Activated naive CD4-positive, alpha-beta T cell treated with anti-CD3 and anti-CD28 coated beads, Interleukin-2, amount 10 ng/mL, durations not matched to agents 7 days and 5 days (primary cell): ENCODE data around the gene ARSB.

ENCODE experiments used
- CTCF ChIA-PET: fragments of 350-600 bp; sonication (Branson Sonifier 250); formaldehyde crosslinking; loops from one replicate; lab custom pipeline; 2021; ENCODE audit warnings: antibody characterized with exemption; lab: Charles Lee
- DNase-seq: peaks from one replicate; pipeline ENCODE4 v3.0.0-alpha.2; 2020
- H3K27ac Mint-ChIP-seq: one replicate; pipeline ENCODE4 v1.8.0; 2021; ENCODE audit warnings: mild to moderate bottlenecking, moderate library complexity, mixed read lengths
- H3K27me3 Mint-ChIP-seq: one replicate; pipeline ENCODE4 v1.8.0; 2021; ENCODE audit warnings: mild to moderate bottlenecking, mixed read lengths
- H3K36me3 Mint-ChIP-seq: one replicate; pipeline ENCODE4 v1.8.0; 2021; ENCODE audit warnings: mixed read lengths
- H3K4me1 Mint-ChIP-seq: one replicate; pipeline ENCODE4 v1.8.0; 2021; ENCODE audit warnings: mixed read lengths
- H3K4me3 Mint-ChIP-seq: one replicate; pipeline ENCODE4 v1.8.0; 2021; ENCODE audit warnings: mild to moderate bottlenecking, moderate library complexity, mixed read lengths
- H3K9me3 Mint-ChIP-seq: one replicate; pipeline ENCODE4 v1.8.0; 2021; ENCODE audit warnings: mixed read lengths

Gene ARSB

GRCh38 chr5:78985116-78985724 is at the start of gene ARSB:
Gene ARSB, minus strand, starts transcription at chr5:78985310. Its CDS starts 62 bp downstream, at chr5:78985248.
- CTCF ChIA-PET, result interaction anchor here (0.7 to 1.6 kb wide), 3 partner anchors 8 to 717 kb away, joined by 4 read pairs; no protein-coding TSS in a partner anchor
- Mint-ChIP-seq H3K4me3 (peak within 1 kb of the TSS; percentile 86), H3K27ac (peak within 1 kb of the TSS; percentile 97), H3K9me3 (no peaks in the 10 kb centered on the region), H3K27me3 (peaks cover 7% of the 10 kb centered on the region), H3K4me1 (peaks cover 36% of the 10 kb centered on the region), H3K36me3 (no peaks in the 10 kb centered on the region)
- DNase-seq, result peak; percentile 59

GRCh38 chr5:79032782-79033181 is 47.7 kb upstream of the ARSB start:
- DNase-seq, result no peak
- Mint-ChIP-seq H3K9me3 (no peaks in the 10 kb centered on the region), H3K27ac (no peak overlapping the region), H3K4me1 (no peaks in the 10 kb centered on the region), H3K27me3 (peaks cover 3% of the 10 kb centered on the region), H3K4me3 (no peak overlapping the region), H3K36me3 (no peaks in the 10 kb centered on the region)
- CTCF ChIA-PET, result no interaction called here

DNA sequence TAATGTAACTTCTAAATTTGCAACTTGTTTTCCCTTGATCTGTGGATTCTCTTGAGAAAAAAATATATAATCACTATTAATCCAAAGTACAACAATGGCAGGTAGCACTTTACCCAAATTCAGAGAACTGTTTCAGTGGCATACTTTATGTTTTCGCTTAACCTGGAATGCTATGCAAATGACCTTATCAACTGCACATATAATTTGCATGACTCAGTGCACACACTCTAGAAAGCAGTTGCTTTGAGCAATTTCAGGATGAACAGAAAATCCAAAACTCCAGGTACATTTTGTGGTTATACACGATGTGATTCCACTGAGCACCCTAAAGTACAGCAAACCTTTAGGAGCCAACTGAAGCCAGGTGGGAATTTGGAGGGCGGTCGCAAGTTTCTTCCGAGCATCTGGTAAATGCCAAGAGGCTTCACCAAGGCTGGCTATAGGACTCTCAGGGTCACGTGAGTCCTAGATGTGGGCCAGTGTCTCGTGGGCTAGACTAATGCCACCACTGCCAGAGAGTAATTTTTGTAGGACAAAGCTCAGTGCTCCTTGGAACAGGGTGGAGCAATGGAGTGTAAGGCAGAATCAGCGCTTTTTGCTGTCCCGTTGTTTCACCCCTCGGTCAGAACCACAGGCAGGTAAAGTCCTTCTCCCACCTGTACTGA is 47.1 kb upstream of the ARSB start:
- Mint-ChIP-seq H3K27ac (no peak overlapping the region), H3K36me3 (no peaks in the 10 kb centered on the region), H3K27me3 (peaks cover 10% of the 10 kb centered on the region), H3K9me3 (no peaks in the 10 kb centered on the region), H3K4me3 (no peak overlapping the region), H3K4me1 (no peaks in the 10 kb centered on the region)
- no peak for DNase-seq
- CTCF ChIA-PET, result no interaction called here

DNA sequence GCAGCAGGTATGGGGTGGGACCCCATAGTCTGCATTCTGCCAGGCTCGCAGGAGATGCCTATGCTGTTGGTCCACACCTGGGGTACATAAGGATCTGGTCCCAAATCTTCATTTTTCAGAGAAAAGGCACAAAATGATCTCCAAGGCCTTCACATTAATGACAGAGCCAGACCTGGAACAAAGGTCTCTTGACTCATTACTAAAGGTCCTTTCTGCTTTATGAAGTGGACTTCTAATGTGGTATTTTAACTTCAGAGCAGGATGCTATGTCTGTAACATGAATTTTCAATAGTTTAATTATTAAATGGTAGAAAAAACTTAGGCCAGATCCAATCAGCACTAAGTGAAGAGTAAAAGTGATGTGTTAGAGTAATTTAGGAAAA is 46.4 kb upstream of the ARSB start:
- Mint-ChIP-seq H3K9me3 (no peaks in the 10 kb centered on the region), H3K4me3 (no peak overlapping the region), H3K4me1 (no peaks in the 10 kb centered on the region), H3K27me3 (peaks cover 15% of the 10 kb centered on the region), H3K27ac (no peak overlapping the region), H3K36me3 (no peaks in the 10 kb centered on the region)
- no peak for DNase-seq
- CTCF ChIA-PET, result no interaction called here

- no peak for DNase-seq
- H3K36me3 Mint-ChIP-seq, result no peaks in the 10 kb centered on the region
- no peaks in the 10 kb centered on the region for H3K9me3 Mint-ChIP-seq
- H3K27me3 Mint-ChIP-seq, result peaks cover 17% of the 10 kb centered on the region
- CTCF ChIA-PET, result interaction anchor here (1.1 kb wide), 1 partner anchor 10 kb away, joined by 3 read pairs; no protein-coding TSS in a partner anchor
- H3K4me1 Mint-ChIP-seq, result no peaks in the 10 kb centered on the region
- H3K27ac Mint-ChIP-seq, result no peak overlapping the region
- no peak overlapping the region for H3K4me3 Mint-ChIP-seq
Observed at GRCh38 chr5:79030663-79031484, 45.8 kb upstream of the ARSB start.

DNA sequence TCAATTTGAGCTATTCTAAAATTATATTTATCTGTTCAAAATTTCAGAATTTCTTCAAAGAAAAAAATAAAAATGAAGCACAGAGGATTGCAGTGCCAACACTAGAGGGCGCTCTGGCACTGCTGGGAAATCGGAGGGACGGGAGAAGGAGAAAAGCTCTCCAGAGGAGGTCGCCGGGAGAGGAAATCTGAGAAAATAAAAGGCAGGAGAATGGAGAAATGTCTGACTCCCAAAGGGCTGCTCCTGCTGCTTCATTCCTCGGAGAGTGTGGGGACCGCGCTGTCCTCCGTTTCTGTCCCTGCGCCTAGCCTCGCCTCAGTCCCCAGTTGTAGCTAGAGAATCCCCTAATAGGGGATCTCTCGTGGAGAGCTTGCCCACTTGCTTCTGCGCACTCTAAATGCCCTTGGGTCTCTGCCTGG is 40.0 kb upstream of the ARSB start:
- H3K4me3 Mint-ChIP-seq, result no peak overlapping the region
- peaks cover 4% of the 10 kb centered on the region for H3K4me1 Mint-ChIP-seq
- no peak overlapping the region for H3K27ac Mint-ChIP-seq
- no peaks in the 10 kb centered on the region for H3K36me3 Mint-ChIP-seq
- CTCF ChIA-PET, result interaction anchor here (0.6 to 10.9 kb wide), 22 partner anchors 9 to 440 kb away, joined by 3 to 291 read pairs (median 5); no protein-coding TSS in a partner anchor
- H3K9me3 Mint-ChIP-seq, result no peaks in the 10 kb centered on the region
- H3K27me3 Mint-ChIP-seq, result peaks cover 50% of the 10 kb centered on the region
- peak; percentile 62 for DNase-seq

DNA sequence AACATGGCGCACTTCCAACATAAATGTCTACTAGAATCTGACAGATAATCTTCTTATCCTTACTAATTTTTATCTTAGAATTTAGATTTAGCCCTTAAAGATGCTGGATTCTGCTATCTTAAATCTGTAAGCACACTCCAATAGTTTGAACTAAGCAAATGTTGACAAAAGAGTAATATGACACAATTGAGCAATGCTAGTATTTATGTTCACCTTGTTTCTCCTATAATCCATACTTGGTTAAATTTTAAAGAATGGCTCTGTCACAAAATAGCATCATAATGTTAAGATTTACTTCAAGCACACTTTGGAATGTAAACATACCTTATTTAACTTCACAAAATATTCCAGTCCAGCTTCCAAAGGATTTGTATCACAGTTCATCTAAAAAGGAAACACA is 38.8 kb upstream of the ARSB start:
- no peak for DNase-seq
- CTCF ChIA-PET, result interaction anchor here (0.6 to 10.9 kb wide), 15 partner anchors 8 to 1251 kb away, joined by 3 to 291 read pairs (median 5); no protein-coding TSS in a partner anchor
- H3K4me3 Mint-ChIP-seq, result no peak overlapping the region

DNA sequence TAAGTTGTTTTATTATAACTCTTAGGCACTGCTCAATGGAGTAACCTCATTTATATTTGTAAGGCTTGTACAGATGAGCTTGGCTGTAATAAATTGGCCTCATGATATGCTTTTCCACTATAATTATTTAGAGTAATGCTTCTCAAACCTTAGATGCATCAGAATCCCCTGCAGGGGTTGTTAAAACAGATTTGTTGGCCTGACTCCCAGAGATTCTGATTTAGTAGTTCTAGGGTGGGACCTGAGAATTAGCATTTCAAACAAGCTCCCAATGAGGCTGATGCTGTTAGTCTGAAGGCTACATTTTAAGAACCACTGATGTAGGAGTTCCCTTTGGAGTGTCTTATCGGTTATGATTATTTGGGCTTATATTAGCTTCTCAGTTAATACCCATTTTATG is 38.2 kb upstream of the ARSB start:
- Mint-ChIP-seq H3K4me3 (no peak overlapping the region), H3K27me3 (peaks cover 60% of the 10 kb centered on the region), H3K27ac (no peak overlapping the region), H3K9me3 (no peaks in the 10 kb centered on the region), H3K36me3 (no peaks in the 10 kb centered on the region), H3K4me1 (peaks cover 4% of the 10 kb centered on the region)
- DNase-seq, result no peak
- CTCF ChIA-PET, result interaction anchor here (0.7 to 10.9 kb wide), 7 partner anchors 10 to 442 kb away, joined by 3 to 291 read pairs (median 6); no protein-coding TSS in a partner anchor

More for the DNA sequence above, 38.8 kb upstream of the ARSB start:
- H3K27me3 Mint-ChIP-seq, result peaks cover 60% of the 10 kb centered on the region
- H3K4me1 Mint-ChIP-seq, result peaks cover 4% of the 10 kb centered on the region
- no peaks in the 10 kb centered on the region for H3K36me3 Mint-ChIP-seq
- H3K9me3 Mint-ChIP-seq, result no peaks in the 10 kb centered on the region
- no peak overlapping the region for H3K27ac Mint-ChIP-seq

GRCh38 chr5:79022771-79023170 is 37.7 kb upstream of the ARSB start:
- CTCF ChIA-PET, result interaction anchor here (1.2 to 10.9 kb wide), 6 partner anchors 11 to 442 kb away, joined by 4 to 291 read pairs (median 20); no protein-coding TSS in a partner anchor
- H3K27me3 Mint-ChIP-seq, result peaks cover 57% of the 10 kb centered on the region
- DNase-seq, result no peak
- peaks cover 4% of the 10 kb centered on the region for H3K4me1 Mint-ChIP-seq
- no peaks in the 10 kb centered on the region for H3K9me3 Mint-ChIP-seq
- no peaks in the 10 kb centered on the region for H3K36me3 Mint-ChIP-seq
- H3K4me3 Mint-ChIP-seq, result no peak overlapping the region
- no peak overlapping the region for H3K27ac Mint-ChIP-seq

- CTCF ChIA-PET, result interaction anchor here (1.0 to 10.9 kb wide), 13 partner anchors 12 to 1061 kb away, joined by 3 to 291 read pairs (median 5); no protein-coding TSS in a partner anchor
- no peak for DNase-seq
- no peak overlapping the region for H3K4me3 Mint-ChIP-seq
- peaks cover 48% of the 10 kb centered on the region for H3K27me3 Mint-ChIP-seq
- no peak overlapping the region for H3K27ac Mint-ChIP-seq
- peaks cover 4% of the 10 kb centered on the region for H3K4me1 Mint-ChIP-seq
- no peaks in the 10 kb centered on the region for H3K9me3 Mint-ChIP-seq
- H3K36me3 Mint-ChIP-seq, result no peaks in the 10 kb centered on the region
Observed at GRCh38 chr5:79021753-79022152, 36.6 kb upstream of the ARSB start.

- Mint-ChIP-seq H3K36me3 (no peaks in the 10 kb centered on the region), H3K4me3 (no peak overlapping the region), H3K9me3 (no peaks in the 10 kb centered on the region), H3K27me3 (peaks cover 45% of the 10 kb centered on the region), H3K27ac (no peak overlapping the region), H3K4me1 (peaks cover 4% of the 10 kb centered on the region)
- CTCF ChIA-PET, result interaction anchor here (0.7 to 10.9 kb wide), 17 partner anchors 9 to 1062 kb away, joined by 3 to 291 read pairs (median 4); no protein-coding TSS in a partner anchor
- peak; percentile 54 for DNase-seq
Observed at GRCh38 chr5:79020861-79021561, 35.9 kb upstream of the ARSB start.

DNA sequence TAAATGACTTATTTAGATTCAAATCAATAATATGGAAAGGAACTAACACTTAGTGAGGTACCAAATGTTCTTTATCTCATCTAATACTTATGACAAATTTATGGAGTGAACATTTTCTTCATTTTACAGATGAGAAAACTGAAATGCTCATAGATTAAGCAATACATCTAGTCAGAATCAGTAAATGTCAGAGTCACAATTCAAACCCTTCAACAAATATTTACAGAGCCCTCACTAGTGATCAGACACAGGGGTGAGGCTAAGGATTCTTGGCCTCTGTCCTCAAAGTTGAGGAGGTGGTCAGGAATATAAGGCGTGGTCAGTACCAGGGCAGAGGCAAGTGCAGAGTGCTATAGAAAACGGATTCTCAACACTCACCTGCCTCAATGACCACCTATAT is 29.5 kb upstream of the ARSB start:
- CTCF ChIA-PET, result no interaction called here
- no peak for DNase-seq

DNA sequence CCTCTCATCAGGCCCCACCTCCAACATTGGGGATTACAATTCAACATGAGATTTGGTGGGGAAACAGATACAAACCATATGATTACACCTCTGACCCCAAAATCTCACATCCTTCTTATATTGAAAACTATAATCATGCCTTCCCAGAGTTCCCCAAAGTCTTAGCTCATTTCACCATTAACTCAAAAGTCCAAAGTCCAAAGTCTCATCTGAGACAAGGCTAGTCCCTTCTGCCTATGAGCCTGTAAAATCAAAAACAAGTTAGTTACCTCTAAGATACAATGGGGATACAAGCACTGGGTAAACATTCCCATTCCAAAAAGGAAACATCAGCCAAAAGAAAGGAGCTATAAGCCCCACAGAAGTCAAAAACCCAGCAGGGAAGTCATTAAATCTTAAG is 26.8 kb upstream of the ARSB start:
- Mint-ChIP-seq H3K4me3 (no peak overlapping the region), H3K27ac (no peak overlapping the region), H3K27me3 (peaks cover 54% of the 10 kb centered on the region), H3K36me3 (no peaks in the 10 kb centered on the region), H3K9me3 (peaks cover 1% of the 10 kb centered on the region), H3K4me1 (no peaks in the 10 kb centered on the region)
- no peak for DNase-seq
- CTCF ChIA-PET, result interaction anchor here (0.6 to 0.9 kb wide), 2 partner anchors 9 to 70 kb away, joined by 3 read pairs; no protein-coding TSS in a partner anchor

More for the DNA sequence above, 29.5 kb upstream of the ARSB start:
- Mint-ChIP-seq H3K9me3 (peaks cover 1% of the 10 kb centered on the region), H3K4me3 (no peak overlapping the region), H3K4me1 (no peaks in the 10 kb centered on the region), H3K36me3 (no peaks in the 10 kb centered on the region), H3K27me3 (peaks cover 48% of the 10 kb centered on the region), H3K27ac (no peak overlapping the region)
